Measurements from ENCODE around the gene CSF2RB.

Gene CSF2RB

GRCh38 chr22:36938028-36938425 lies 24.6 kb downstream of the CSF2RB start:
- DNase-seq = no peak

- DNase-seq = no peak
Measured at GRCh38 chr22:36938886-36939285, 25.5 kb downstream of the CSF2RB start.

- DNase-seq = no peak
Measured at GRCh38 chr22:36940676-36941075, 27.2 kb downstream of the CSF2RB start.

- no peak for DNase-seq
Measured at GRCh38 chr22:36942556-36942955, 29.1 kb downstream of the CSF2RB start.

GRCh38 chr22:36946421-36947158 lies 33.2 kb downstream of the CSF2RB start:
- no peak for DNase-seq

GRCh38 chr22:36948273-36949225 lies 35.1 kb downstream of the CSF2RB start:
- no peak for DNase-seq

GRCh38 chr22:36950797-36951590 lies 37.6 kb downstream of the CSF2RB start:
- no peak for DNase-seq

- no peak for DNase-seq
Measured at GRCh38 chr22:36951746-36952145, 38.3 kb downstream of the CSF2RB start.

GRCh38 chr22:36953239-36954080 lies 40.0 kb downstream of the CSF2RB start:
- no peak for DNase-seq

- DNase-seq = no peak
Measured at GRCh38 chr22:36954251-36955014, 41.0 kb downstream of the CSF2RB start.

- DNase-seq = no peak
Measured at GRCh38 chr22:36955691-36956090, 42.3 kb downstream of the CSF2RB start.

GRCh38 chr22:36958366-36958765 lies 44.9 kb downstream of the CSF2RB start:
- DNase-seq = no peak

- DNase-seq = no peak
Measured at GRCh38 chr22:36961626-36962025, 48.2 kb downstream of the CSF2RB start.

- no peak for DNase-seq
Measured at GRCh38 chr22:36963302-36963701, 49.9 kb downstream of the CSF2RB start.

GRCh38 chr22:36964106-36964505 lies 50.7 kb downstream of the CSF2RB start:
- no peak for DNase-seq

- DNase-seq = no peak
Measured at GRCh38 chr22:36965696-36966095, 52.3 kb downstream of the CSF2RB start.

GRCh38 chr22:36966851-36967540 lies 53.6 kb downstream of the CSF2RB start:
- DNase-seq = no peak

GRCh38 chr22:36968249-36968964 lies 55.0 kb downstream of the CSF2RB start:
- no peak for DNase-seq

GRCh38 chr22:36971341-36972125 lies 58.1 kb downstream of the CSF2RB start:
- DNase-seq = no peak
